ENCODE measurements around the gene ELANE.

The ELANE gene

DNA sequence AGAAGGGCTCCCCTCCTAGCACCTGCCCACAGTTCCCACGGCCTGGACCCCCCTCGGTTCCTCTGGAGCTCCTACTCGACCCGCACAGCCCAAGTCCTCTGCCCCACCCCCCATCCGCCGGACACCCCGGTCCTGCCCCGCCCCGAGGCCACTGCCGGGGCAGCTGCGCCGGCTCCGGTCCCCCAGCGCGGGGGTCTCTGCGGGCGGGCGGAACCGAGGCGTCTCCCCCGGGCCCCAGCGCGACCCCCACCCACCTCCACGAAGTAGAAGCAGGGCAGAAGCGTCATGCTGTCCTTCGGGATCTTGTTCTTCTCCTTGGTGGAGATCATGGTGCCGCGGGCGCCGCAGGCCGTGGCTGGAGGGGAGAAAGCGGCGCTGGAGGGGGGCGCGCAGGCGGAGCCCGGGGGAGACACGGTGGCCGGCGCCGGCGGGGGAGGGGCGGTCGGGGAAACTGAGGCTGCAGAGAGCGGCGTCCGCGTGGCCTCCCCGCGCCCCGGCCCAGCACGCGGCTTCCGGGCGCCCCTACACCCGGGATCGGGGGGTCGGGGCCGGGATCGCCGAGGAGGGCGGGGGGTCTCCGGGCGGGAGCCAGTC is 30.8 kb upstream of the ELANE start:
- peak; percentile 97 for TF ChIP-seq ZFP3 (CRISPR knock-in tag; IDR thresholded peaks at IDR 0.05)
- TF ChIP-seq, protein P1, sequence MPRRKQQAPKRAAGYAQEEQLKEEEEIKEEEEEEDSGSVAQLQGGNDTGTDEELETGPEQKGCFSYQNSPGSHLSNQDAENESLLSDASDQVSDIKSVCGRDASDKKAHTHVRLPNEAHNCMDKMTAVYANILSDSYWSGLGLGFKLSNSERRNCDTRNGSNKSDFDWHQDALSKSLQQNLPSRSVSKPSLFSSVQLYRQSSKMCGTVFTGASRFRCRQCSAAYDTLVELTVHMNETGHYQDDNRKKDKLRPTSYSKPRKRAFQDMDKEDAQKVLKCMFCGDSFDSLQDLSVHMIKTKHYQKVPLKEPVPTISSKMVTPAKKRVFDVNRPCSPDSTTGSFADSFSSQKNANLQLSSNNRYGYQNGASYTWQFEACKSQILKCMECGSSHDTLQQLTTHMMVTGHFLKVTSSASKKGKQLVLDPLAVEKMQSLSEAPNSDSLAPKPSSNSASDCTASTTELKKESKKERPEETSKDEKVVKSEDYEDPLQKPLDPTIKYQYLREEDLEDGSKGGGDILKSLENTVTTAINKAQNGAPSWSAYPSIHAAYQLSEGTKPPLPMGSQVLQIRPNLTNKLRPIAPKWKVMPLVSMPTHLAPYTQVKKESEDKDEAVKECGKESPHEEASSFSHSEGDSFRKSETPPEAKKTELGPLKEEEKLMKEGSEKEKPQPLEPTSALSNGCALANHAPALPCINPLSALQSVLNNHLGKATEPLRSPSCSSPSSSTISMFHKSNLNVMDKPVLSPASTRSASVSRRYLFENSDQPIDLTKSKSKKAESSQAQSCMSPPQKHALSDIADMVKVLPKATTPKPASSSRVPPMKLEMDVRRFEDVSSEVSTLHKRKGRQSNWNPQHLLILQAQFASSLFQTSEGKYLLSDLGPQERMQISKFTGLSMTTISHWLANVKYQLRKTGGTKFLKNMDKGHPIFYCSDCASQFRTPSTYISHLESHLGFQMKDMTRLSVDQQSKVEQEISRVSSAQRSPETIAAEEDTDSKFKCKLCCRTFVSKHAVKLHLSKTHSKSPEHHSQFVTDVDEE (CRISPR knock-in tag; IDR thresholded peaks at IDR 0.05): no peak
- 0 out of 3 replicates have a peak, but pooled peaks have one; percentile 18 for ATAC-seq

DNA sequence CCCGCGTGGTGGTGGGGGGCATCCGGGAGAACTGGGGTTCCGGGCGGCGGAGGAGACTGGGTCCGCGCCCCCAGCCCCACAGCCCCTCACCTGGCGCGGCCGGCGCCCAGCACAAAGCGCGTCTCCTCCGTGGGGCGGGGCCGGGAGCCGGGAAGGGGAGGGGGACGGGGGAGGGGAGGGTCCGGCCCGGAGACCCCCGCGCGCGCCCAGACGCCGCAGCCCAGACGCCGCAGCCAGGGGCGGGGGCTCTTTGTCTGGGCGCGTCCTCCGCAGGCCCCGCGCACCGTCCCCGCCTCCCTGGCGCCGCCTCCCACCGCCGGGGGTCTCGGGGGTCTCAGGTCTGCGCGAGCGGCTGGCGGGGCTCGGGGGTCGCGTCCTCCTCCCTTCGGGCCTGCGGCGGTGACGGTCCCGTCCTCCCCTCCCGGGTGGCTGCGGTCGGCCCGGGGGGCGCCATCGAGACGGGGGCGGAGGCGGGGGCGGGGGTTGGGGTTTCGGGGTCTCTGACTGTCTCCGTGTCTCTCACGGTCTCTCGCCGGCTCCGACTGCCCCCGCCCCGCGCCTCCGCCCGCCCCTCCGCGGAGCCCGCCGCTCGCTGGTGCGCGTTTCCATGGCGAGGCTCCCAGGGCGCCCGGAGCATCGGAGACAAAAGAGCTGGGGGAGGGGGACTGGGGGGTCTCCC is 30.1 kb upstream of the ELANE start, which contains the start of gene PLPPR3:
TSS of gene PLPPR3 (minus strand) at position 131 of the 679 bp plus-strand sequence. CDS start 396 bp downstream, outside the sequence.
- ATAC-seq: no peak
- TF ChIP-seq PPARA (CRISPR knock-in tag; IDR thresholded peaks at IDR 0.05; ENCODE audit: borderline replicate concordance): no peak
- TF ChIP-seq CSDC2 (CRISPR knock-in tag; IDR thresholded peaks at IDR 0.05): no peak
- no peak for TF ChIP-seq OSR1 (CRISPR knock-in tag; IDR thresholded peaks at IDR 0.05)
- no peak for TF ChIP-seq TCF4 (CRISPR knock-in tag; IDR thresholded peaks at IDR 0.05; ENCODE audit: borderline replicate concordance)
- TF ChIP-seq, protein P1 (CRISPR knock-in tag; IDR thresholded peaks at IDR 0.05): no peak
- TF ChIP-seq GLIS3 (CRISPR knock-in tag; IDR thresholded peaks at IDR 0.05): no peak
- no peak for TF ChIP-seq ESRRG (CRISPR knock-in tag; IDR thresholded peaks at IDR 0.05)
- TF ChIP-seq, protein P2, sequence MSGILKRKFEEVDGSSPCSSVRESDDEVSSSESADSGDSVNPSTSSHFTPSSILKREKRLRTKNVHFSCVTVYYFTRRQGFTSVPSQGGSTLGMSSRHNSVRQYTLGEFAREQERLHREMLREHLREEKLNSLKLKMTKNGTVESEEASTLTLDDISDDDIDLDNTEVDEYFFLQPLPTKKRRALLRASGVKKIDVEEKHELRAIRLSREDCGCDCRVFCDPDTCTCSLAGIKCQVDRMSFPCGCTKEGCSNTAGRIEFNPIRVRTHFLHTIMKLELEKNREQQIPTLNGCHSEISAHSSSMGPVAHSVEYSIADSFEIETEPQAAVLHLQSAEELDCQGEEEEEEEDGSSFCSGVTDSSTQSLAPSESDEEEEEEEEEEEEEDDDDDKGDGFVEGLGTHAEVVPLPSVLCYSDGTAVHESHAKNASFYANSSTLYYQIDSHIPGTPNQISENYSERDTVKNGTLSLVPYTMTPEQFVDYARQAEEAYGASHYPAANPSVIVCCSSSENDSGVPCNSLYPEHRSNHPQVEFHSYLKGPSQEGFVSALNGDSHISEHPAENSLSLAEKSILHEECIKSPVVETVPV (CRISPR knock-in tag; IDR thresholded peaks at IDR 0.05): no peak
- no peak for TF ChIP-seq ZC3H10 (CRISPR knock-in tag; IDR thresholded peaks at IDR 0.05)
- no peak for TF ChIP-seq RARB (CRISPR knock-in tag; IDR thresholded peaks at IDR 0.05)
- TF ChIP-seq ISL1 (CRISPR knock-in tag; IDR thresholded peaks at IDR 0.05): no peak
- TF ChIP-seq, protein P3, sequence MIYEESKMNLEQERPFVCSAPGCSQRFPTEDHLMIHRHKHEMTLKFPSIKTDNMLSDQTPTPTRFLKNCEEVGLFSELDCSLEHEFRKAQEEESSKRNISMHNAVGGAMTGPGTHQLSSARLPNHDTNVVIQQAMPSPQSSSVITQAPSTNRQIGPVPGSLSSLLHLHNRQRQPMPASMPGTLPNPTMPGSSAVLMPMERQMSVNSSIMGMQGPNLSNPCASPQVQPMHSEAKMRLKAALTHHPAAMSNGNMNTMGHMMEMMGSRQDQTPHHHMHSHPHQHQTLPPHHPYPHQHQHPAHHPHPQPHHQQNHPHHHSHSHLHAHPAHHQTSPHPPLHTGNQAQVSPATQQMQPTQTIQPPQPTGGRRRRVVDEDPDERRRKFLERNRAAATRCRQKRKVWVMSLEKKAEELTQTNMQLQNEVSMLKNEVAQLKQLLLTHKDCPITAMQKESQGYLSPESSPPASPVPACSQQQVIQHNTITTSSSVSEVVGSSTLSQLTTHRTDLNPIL (CRISPR knock-in tag; IDR thresholded peaks at IDR 0.05; ENCODE audit: low read depth): no peak
- no peak for TF ChIP-seq BACH2 (CRISPR knock-in tag; IDR thresholded peaks at IDR 0.05; ENCODE audit: borderline replicate concordance)
- TF ChIP-seq, protein P4, sequence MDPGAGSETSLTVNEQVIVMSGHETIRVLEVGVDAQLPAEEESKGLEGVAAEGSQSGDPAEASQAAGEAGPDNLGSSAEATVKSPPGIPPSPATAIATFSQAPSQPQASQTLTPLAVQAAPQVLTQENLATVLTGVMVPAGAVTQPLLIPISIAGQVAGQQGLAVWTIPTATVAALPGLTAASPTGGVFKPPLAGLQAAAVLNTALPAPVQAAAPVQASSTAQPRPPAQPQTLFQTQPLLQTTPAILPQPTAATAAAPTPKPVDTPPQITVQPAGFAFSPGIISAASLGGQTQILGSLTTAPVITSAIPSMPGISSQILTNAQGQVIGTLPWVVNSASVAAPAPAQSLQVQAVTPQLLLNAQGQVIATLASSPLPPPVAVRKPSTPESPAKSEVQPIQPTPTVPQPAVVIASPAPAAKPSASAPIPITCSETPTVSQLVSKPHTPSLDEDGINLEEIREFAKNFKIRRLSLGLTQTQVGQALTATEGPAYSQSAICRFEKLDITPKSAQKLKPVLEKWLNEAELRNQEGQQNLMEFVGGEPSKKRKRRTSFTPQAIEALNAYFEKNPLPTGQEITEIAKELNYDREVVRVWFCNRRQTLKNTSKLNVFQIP (CRISPR knock-in tag; IDR thresholded peaks at IDR 0.05; ENCODE audit: borderline replicate concordance, low read depth): no peak
- TF ChIP-seq, protein P5, sequence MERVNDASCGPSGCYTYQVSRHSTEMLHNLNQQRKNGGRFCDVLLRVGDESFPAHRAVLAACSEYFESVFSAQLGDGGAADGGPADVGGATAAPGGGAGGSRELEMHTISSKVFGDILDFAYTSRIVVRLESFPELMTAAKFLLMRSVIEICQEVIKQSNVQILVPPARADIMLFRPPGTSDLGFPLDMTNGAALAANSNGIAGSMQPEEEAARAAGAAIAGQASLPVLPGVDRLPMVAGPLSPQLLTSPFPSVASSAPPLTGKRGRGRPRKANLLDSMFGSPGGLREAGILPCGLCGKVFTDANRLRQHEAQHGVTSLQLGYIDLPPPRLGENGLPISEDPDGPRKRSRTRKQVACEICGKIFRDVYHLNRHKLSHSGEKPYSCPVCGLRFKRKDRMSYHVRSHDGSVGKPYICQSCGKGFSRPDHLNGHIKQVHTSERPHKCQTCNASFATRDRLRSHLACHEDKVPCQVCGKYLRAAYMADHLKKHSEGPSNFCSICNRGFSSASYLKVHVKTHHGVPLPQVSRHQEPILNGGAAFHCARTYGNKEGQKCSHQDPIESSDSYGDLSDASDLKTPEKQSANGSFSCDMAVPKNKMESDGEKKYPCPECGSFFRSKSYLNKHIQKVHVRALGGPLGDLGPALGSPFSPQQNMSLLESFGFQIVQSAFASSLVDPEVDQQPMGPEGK (CRISPR knock-in tag; IDR thresholded peaks at IDR 0.05; ENCODE audit: borderline replicate concordance): no peak
- no peak for TF ChIP-seq ZFP30 (CRISPR knock-in tag; IDR thresholded peaks at IDR 0.05)
- TF ChIP-seq ZNF565 (CRISPR knock-in tag; conservative IDR thresholded peaks at IDR 0.05; ENCODE audit: low read depth): no peak
- no peak for TF ChIP-seq ZNF8 (CRISPR knock-in tag; IDR thresholded peaks at IDR 0.05)
- TF ChIP-seq ZFP3 (CRISPR knock-in tag; IDR thresholded peaks at IDR 0.05): no peak
- TF ChIP-seq ARNTL (CRISPR knock-in tag; IDR thresholded peaks at IDR 0.05; ENCODE audit: borderline replicate concordance, low read depth): no peak

All from SK-N-SH treated with all-trans-retinoic acid at 6 μM for 48 hours (cell line).